ENCODE measurements around the gene ACHE. TPM values are rescaled to one million over a fixed set of nuclear protein-coding genes. Genes with fewer than 3 reads are reported as not detected.

Gene ACHE
- total and polyA plus RNA-seq, 7 experiments from 2014 or later: 0.11 to 0.32 (median 0.22) TPM; not detected in 4

DNA sequence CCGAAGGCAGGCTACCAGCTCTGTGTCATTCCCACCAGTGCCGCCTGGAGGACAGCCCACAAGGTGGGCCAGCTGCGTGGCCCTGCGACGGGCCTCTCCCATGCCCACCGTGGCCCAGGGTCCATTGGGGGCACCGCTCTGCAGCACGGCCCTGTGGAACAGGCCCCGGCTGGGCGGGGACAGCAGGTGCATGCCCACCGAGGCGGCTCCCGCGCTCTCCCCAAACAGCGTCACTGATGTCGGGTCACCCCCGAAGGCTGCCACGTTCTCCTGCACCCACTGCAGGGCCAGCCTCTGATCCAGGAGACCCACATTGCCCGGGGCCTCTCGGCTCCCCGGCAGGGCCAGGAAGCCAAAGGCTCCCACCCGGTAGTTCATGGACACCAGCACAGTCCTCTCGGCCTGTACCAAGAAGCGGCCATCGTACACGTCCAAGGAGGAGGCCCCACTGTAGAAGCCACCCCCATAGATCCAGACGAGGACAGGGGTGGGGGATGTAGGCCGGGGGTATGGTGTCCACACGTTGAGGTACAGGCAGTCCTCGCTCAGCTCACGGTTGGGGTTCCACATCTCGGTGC, 2.3 kb downstream of the ACHE start:
- intact Hi-C loops (cut with micrococcal nuclease): loop anchor here in 1 of 2 donors (5.0 kb wide), 2 partner anchors 74 to 124 kb away; partner anchors contain the start of gene MUC12
- Mint-ChIP-seq H3K27me3 (peaks cover 35 to 60% (median 41%) of the 10 kb centered on the region in 5 donors), H3K4me3 (peak overlapping the region in 4 of 10 donors; percentile 2 to 95 (median 13)), H3K9me3 (peaks cover 0 to 2% (median 0%) of the 10 kb centered on the region in 11 donors), H3K27ac (no peak overlapping the region), H3K36me3 (peaks cover 0 to 2% (median 0%) of the 10 kb centered on the region in 5 donors), H3K4me1 (peaks cover 16 to 32% (median 23%) of the 10 kb centered on the region in 7 donors)
- no peak overlapping the region for H3K27ac ChIP-seq (ENCODE audit: low read depth, low read length)
- no peak for DNase-seq
- H3K36me3 ChIP-seq (ENCODE audit: control insufficient read depth in 2 of 3, insufficient read depth in 3 of 3, low read length in 3 of 3): no peaks in the 10 kb centered on the region
- ChIA-PET CTCF (no interaction called here), POLR2A (no interaction called here)
- no peaks in the 10 kb centered on the region for H3K9me3 ChIP-seq (ENCODE audit: control insufficient read depth in 2 of 3, low read length in 3 of 3)
- H3K4me1 ChIP-seq (ENCODE audit: control insufficient read depth in 2 of 2, insufficient read depth in 2 of 2, low read length in 2 of 2): peaks cover 21% of the 10 kb centered on the region in 2 donors
- H3K27me3 ChIP-seq (ENCODE audit: control insufficient read depth in 2 of 2, insufficient read depth in 2 of 2, low read length in 2 of 2): peaks cover 8 to 10% of the 10 kb centered on the region in 2 donors
- H3K4me3 ChIP-seq (ENCODE audit: low read length): no peak overlapping the region
- no peak for ATAC-seq

DNA sequence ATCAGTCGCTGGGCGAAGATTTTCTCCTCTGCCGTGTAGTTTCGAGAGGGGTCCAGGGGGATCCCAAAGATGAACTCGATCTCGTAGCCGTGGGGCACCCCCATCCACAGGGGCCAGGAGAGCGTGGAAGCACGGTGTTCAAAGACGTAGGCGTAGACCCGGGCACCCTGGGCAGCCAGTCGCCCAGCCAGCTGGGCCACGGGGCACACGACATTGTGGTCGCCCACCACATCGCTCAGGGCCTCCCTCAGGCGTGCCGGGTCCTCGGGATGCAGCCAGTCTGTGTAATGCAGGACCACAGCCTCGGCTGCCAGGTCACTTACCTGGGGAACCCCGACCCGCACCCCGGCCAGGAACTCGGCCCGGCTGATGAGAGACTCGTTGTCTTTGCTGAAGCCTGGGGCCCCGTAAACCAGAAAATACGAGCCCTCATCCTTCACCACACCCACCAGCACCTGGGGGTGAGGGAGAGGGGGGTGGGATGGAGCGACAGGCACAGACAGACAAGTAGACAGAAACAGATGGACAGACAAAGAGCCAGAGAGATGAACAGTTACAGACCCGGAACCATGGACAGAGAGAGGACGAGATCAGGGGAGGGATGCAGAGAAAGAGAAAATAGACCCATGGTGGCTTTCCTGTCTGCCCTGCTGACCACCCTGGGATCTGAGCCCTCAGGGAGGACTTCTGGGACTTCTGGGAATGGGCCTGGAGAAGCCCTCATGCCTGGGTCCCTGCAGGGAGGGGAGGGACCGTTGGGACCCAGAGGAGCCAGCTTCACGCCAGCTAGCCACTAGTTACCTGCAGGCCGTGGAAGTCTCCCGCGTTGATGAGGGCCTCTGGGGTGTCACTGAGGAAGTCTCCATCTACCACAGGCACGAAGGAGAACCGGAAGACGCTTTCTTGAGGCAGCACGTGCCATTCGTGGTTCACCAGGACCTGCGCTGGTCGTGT, 3.0 kb downstream of the ACHE start:
- DNase-seq (no peak), ATAC-seq (no peak)
- H3K27ac Mint-ChIP-seq: peak overlapping the region in 3 of 9 donors; percentile 9 to 58 (median 41)
- peaks cover 0 to 9% (median 3%) of the 10 kb centered on the region in 5 donors for H3K36me3 Mint-ChIP-seq
- peaks cover 27 to 53% (median 34%) of the 10 kb centered on the region in 5 donors for H3K27me3 Mint-ChIP-seq
- H3K9me3 Mint-ChIP-seq: peaks cover 0 to 2% (median 0%) of the 10 kb centered on the region in 11 donors
- peaks cover 28 to 29% of the 10 kb centered on the region in 2 donors for H3K4me1 ChIP-seq (ENCODE audit: control insufficient read depth in 2 of 2, insufficient read depth in 2 of 2, low read length in 2 of 2)
- H3K27ac ChIP-seq (ENCODE audit: low read depth, low read length): no peak overlapping the region
- no peak overlapping the region for H3K4me3 ChIP-seq (ENCODE audit: low read length)
- H3K27me3 ChIP-seq (ENCODE audit: control insufficient read depth in 2 of 2, insufficient read depth in 2 of 2, low read length in 2 of 2): peaks cover 8 to 10% of the 10 kb centered on the region in 2 donors
- ChIA-PET POLR2A (no interaction called here), CTCF (no interaction called here)
- no peaks in the 10 kb centered on the region for H3K36me3 ChIP-seq (ENCODE audit: control insufficient read depth in 2 of 3, insufficient read depth in 3 of 3, low read length in 3 of 3)
- peaks cover 24 to 34% (median 30%) of the 10 kb centered on the region in 7 donors for H3K4me1 Mint-ChIP-seq
- intact Hi-C loops (cut with micrococcal nuclease): loop anchor here in 1 of 2 donors (5.0 kb wide), 2 partner anchors 75 to 125 kb away; partner anchors contain the start of gene MUC12
- no peaks in the 10 kb centered on the region for H3K9me3 ChIP-seq (ENCODE audit: control insufficient read depth in 2 of 3, low read length in 3 of 3)
- peak overlapping the region in 4 of 10 donors; percentile 4 to 75 (median 55) for H3K4me3 Mint-ChIP-seq

DNA sequence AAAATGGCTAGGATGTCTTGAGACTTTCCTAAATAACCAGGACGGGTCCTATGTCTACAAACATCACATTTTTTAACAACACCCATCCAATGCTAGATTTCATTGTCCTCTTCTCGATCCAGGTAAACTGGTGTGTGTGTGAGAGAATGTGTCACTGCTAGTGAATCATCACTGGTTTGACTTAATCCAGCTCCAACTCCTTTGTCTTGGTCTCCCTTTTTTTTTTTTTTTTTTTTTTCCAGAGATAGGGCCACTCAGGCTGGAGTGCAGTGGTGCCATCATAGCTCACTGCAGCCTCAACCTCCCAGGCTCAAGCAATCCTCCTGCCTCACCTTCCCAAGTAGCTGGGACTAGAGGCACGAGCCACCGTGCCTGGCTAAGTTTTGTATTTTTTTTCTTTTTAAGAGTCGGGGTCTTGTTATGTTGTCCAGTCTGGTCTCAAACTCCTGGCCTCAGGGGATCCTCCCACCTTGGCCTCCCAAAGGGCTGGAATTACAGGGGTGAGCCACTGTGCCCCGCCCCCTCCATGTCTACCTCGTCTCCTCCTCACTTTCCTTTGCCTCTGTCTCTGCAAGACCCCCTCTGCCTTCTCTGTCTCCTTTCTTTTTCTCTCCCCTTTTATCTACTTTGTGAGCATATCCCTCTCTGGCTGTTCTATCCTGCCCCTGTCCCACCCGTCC, 4.0 kb downstream of the ACHE start:
- Histone ChIP-seq H3K27ac (ENCODE audit: low read depth, low read length) (no peak overlapping the region), H3K4me3 (ENCODE audit: low read length) (no peak overlapping the region), H3K4me1 (ENCODE audit: control insufficient read depth in 2 of 2, insufficient read depth in 2 of 2, low read length in 2 of 2) (peaks cover 37 to 38% of the 10 kb centered on the region in 2 donors), H3K9me3 (ENCODE audit: control insufficient read depth in 2 of 3, low read length in 3 of 3) (no peaks in the 10 kb centered on the region), H3K36me3 (ENCODE audit: control insufficient read depth in 2 of 3, insufficient read depth in 3 of 3, low read length in 3 of 3) (peaks cover 0 to 8% (median 6%) of the 10 kb centered on the region in 3 experiments), H3K27me3 (ENCODE audit: control insufficient read depth in 2 of 2, insufficient read depth in 2 of 2, low read length in 2 of 2) (peaks cover 7 to 8% of the 10 kb centered on the region in 2 donors)
- intact Hi-C loops (cut with micrococcal nuclease): loop anchor here in 1 of 2 donors (5.0 kb wide), 2 partner anchors 76 to 126 kb away; partner anchors contain the start of gene MUC12
- H3K4me3 Mint-ChIP-seq: peak overlapping the region; percentile 49 to 89 (median 76)
- H3K36me3 Mint-ChIP-seq: peaks cover 6 to 18% (median 12%) of the 10 kb centered on the region in 5 donors
- peaks cover 22 to 48% (median 30%) of the 10 kb centered on the region in 5 donors for H3K27me3 Mint-ChIP-seq
- H3K9me3 Mint-ChIP-seq: peaks cover 0 to 4% (median 0%) of the 10 kb centered on the region in 11 donors
- DNase-seq: no peak
- peak overlapping the region in 3 of 9 donors; percentile 30 to 62 (median 58) for H3K27ac Mint-ChIP-seq
- no peak for ATAC-seq
- POLR2A ChIA-PET: interaction anchor here (1.2 kb wide), 1 partner anchor 16 kb away, joined by 4 read pairs; no protein-coding TSS in a partner anchor
- peaks cover 32 to 44% (median 39%) of the 10 kb centered on the region in 7 donors for H3K4me1 Mint-ChIP-seq
- CTCF ChIA-PET: interaction anchor here (0.6 kb wide), 1 partner anchor 41 kb away, joined by 3 read pairs; no protein-coding TSS in a partner anchor

DNA sequence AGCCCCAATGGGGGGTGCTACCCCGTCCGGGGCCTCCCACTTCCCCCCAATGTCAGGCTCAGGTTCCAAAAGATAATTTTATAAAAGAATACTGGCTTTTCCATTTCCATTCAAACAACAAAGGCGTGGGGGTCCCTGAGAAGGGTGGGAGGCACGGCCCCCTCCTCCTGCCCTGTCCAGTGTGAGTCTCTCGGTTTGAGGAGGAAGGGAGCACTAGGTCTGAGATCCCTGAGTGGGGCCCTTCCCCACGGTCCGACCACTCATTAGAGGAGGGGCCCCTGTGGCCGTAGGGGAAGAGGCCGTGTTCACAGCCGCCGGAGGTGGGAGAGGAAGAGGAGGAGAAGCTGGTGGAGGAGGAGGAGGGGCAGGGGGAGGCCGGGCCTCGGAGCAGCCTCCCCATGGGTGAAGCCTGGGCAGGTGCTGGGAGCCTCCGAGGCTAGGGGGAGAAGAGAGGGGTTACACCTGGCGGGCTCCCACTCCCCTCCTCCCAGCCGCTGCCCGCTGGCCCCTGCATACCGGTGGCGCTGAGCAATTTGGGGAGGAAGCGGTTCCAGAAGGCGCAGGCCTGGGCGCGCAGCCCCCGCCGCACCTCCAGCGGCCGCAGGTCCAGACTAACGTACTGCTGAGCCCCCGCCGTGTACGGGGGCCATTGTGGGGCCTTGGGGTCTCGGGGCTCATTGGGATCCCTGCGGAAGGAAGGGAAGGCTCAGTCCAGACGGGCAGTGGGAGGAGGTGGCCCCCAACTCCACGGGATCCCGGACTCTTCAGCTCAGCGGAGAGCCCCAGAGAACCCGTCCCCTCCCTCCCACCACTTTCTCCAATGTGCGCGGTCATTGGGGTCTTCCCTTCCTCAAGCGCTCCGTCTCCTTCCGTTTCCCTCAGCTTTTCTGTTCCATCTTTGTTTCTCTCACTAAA, 4.8 kb downstream of the ACHE start:
- ATAC-seq: no peak
- Mint-ChIP-seq H3K27me3 (peaks cover 17 to 42% (median 24%) of the 10 kb centered on the region in 5 donors), H3K36me3 (peaks cover 14 to 24% (median 20%) of the 10 kb centered on the region in 5 donors), H3K27ac (peak overlapping the region in 5 of 9 donors; percentile 30 to 95 (median 62)), H3K9me3 (peaks cover 0 to 4% (median 0%) of the 10 kb centered on the region in 11 donors), H3K4me3 (peak overlapping the region; percentile 80 to 90 (median 88)), H3K4me1 (peaks cover 32 to 43% (median 38%) of the 10 kb centered on the region in 7 donors)
- Histone ChIP-seq H3K36me3 (ENCODE audit: control insufficient read depth in 2 of 3, insufficient read depth in 3 of 3, low read length in 3 of 3) (peaks cover 0 to 16% (median 14%) of the 10 kb centered on the region in 3 experiments), H3K4me1 (ENCODE audit: control insufficient read depth in 2 of 2, insufficient read depth in 2 of 2, low read length in 2 of 2) (peaks cover 31 to 39% of the 10 kb centered on the region in 2 donors), H3K27ac (ENCODE audit: low read depth, low read length) (no peak overlapping the region), H3K27me3 (ENCODE audit: control insufficient read depth in 2 of 2, insufficient read depth in 2 of 2, low read length in 2 of 2) (peaks cover under 1% of the 10 kb centered on the region in 2 donors), H3K4me3 (ENCODE audit: low read length) (peak overlapping the region; percentile 80), H3K9me3 (ENCODE audit: control insufficient read depth in 2 of 3, low read length in 3 of 3) (no peaks in the 10 kb centered on the region)
- DNase-seq: no peak
- ChIA-PET CTCF (interaction anchor here (0.6 to 1.2 kb wide), 2 partner anchors 40 to 194 kb away, joined by 3 read pairs; partner anchors contain the start of gene TRIM56), POLR2A (interaction anchor here (1.2 to 7.3 kb wide), 4 partner anchors 14 to 194 kb away, joined by 4 to 161 read pairs (median 11); partner anchors contain the start of genes SLC12A9, SRRT and TRIM56)
- intact Hi-C loops (cut with micrococcal nuclease): loop anchor here in 1 of 2 donors (5.0 kb wide), 2 partner anchors 76 to 126 kb away; partner anchors contain the start of gene MUC12
